CD4-positive, alpha-beta T cell treated with Interleukin-17A for 4 hours (primary cell): Measurements from ENCODE around the gene GOLGA6L4.
"Not testable (repeated sequence)": the region's sequence is repeated elsewhere in the genome, so short reads cannot be mapped to it uniquely, and the experiment has no call there.

Experiments
- DNase-seq: peaks from one replicate; pipeline ENCODE4 v3.0.0-alpha.2; 2020; ENCODE audit warnings: mixed read lengths

GOLGA6L4 gene

GRCh38 chr15:84235573-84235972, at the start of gene GOLGA6L4:
GOLGA6L4 (plus strand) TSS chr15:84235773; CDS start chr15:84235835, 62 bp downstream.
- DNase-seq, result not testable (repeated sequence)

GRCh38 chr15:84192982-84193381, 42.6 kb upstream of the GOLGA6L4 start:
- DNase-seq, result not testable (repeated sequence)

- DNase-seq, result not testable (repeated sequence)
Observed at GRCh38 chr15:84195603-84196002, 40.0 kb upstream of the GOLGA6L4 start.

- DNase-seq, result not testable (repeated sequence)
Observed at GRCh38 chr15:84196530-84197188, 38.9 kb upstream of the GOLGA6L4 start.

GRCh38 chr15:84199865-84200264, 35.7 kb upstream of the GOLGA6L4 start:
- not testable (repeated sequence) for DNase-seq

- DNase-seq, result not testable (repeated sequence)
Observed at GRCh38 chr15:84246441-84246840, 10.9 kb downstream of the GOLGA6L4 start.
